Stimulated activated CD8-positive, alpha-beta memory T cell treated with anti-CD3 and anti-CD28 coated beads, Interleukin-7, amount 100 ng/mL, for 1 hour (primary cell): ENCODE results near the gene SLC7A6OS.

Experiments
- DNase-seq, 2 donors: peaks; one replicate each; pipeline ENCODE4 v3.0.0-alpha.2; 2020; ENCODE audit warnings: low read depth in 2 of 2

SLC7A6OS gene

DNA sequence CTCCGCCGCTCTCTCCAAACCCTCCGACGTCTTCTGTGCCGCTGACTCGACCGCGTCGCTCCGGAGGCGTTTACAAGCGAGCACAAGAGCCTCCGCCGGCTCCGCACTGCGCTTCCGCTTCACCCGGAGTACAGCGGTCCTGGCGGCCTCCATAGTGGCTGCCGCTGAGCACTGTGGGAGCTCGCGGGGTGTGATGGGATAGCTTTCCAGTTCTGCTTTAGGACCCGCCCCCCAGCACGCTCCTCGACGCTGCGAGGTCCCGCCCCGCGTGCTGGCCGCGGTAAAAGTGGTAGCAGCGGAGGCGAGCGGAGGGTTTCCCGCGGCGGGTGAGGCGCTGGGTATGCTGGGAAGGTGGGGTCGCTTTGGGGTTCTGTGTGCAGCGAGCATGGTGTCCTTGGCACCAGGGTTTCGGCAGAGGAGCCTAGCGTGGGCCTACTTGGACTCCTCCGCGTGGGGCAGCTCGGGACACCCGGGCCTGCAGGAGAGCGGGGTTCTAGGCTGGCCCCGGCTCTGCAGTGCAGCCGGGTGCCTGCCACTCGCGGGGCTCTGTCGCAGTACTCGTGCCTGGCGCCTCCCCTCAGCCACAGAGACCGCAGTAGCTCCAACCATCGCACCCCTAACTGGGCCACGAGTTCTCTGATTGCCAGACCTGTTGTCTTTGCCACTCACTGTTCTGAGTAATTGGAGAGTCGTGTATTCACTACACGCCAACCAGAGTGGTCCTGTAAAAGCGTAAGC lies at the start of gene SLC7A6OS, which contains the start of gene PRMT7:
TSS of gene SLC7A6OS (minus strand) at position 173 of the 738 bp plus-strand sequence. CDS start at position 153, 20 bp downstream.
TSS of gene PRMT7 (plus strand) at position 246 of the 738 bp plus-strand sequence. CDS start 4,961 bp downstream, outside the sequence.
- peak; percentile 75 to 78 for DNase-seq

GRCh38 chr16:68359398-68360191 lies 48.8 kb upstream of the SLC7A6OS start:
- DNase-seq = no peak

DNA sequence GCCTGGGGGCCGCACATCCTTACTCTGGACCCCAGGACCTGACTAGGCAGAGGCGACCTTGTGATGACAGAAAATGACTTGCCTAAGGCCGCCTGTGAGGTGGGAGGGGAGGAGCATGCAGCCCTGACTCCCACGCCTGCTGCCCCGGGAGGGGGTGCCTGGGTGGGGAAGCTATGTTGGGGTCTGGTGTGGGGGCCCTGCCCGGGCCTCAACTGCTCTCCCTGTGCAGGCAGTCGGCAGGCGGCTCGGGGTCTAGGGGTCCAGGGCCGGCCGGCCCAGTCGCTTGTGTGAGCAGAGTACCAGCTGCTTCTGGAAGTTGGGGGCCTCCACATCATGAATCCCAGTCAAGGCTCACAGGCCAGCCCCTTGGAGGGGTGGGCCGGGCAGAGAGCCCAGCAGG lies 48.2 kb upstream of the SLC7A6OS start:
- DNase-seq = no peak

DNA sequence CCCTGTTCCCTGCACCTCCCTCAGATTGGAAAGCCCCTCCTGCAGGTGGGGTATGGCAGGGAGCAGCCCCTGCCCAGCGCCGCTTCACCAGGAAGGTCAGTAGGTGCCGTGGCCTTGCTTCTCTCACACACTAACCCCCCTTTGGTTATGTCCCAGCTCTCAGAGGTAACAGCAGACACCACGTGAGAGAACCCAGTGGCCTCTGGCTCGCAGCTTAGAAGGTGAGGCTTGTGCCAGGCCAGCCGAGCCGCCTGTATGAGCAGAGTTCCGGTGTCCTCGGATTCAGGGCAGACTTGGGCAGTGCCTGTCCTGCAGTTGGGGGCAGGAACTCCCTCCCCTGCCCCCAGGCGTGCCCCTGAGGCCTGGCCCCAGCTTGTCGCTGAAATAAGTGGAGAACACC lies 47.2 kb upstream of the SLC7A6OS start:
- DNase-seq = no peak

DNA sequence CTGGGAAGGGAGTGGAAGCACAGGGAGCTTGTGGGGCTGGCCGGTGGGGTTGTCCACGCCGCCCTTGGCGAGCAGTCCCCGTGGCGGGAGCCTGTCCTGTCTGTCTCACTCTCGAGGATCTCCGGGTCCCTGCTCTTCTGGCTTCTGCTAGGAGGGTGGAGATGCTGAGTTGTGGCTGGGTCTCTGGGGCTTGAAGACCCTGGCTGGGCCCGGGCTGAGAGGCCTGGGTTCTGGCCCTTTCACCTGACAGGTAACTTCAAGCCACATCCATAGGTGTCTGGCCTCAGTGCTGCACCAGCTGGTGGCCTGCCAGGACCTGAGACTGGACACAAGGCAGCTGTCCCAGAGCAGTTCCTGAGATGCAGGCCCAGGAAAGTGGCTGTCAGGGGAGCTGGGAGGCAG lies 46.8 kb upstream of the SLC7A6OS start:
- DNase-seq = no peak

DNA sequence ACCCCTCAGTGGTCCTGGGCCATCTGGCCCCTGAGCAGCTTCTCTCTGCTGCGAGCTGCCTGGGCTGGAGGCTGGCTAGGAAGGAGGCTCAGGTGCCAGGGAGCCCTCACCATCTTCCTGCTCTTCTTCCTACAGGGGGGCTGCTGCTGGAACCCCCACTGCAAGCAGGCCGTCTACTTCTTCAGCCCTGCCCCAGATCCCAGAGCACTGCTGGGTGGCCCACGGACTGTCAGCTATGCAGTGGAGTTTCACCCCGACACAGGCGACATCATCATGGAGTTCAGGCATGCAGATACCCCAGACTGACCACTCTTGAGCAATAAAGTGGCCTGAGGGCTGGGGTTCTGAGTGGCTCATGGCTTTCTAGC lies 46.2 kb upstream of the SLC7A6OS start:
- DNase-seq = no peak

DNA sequence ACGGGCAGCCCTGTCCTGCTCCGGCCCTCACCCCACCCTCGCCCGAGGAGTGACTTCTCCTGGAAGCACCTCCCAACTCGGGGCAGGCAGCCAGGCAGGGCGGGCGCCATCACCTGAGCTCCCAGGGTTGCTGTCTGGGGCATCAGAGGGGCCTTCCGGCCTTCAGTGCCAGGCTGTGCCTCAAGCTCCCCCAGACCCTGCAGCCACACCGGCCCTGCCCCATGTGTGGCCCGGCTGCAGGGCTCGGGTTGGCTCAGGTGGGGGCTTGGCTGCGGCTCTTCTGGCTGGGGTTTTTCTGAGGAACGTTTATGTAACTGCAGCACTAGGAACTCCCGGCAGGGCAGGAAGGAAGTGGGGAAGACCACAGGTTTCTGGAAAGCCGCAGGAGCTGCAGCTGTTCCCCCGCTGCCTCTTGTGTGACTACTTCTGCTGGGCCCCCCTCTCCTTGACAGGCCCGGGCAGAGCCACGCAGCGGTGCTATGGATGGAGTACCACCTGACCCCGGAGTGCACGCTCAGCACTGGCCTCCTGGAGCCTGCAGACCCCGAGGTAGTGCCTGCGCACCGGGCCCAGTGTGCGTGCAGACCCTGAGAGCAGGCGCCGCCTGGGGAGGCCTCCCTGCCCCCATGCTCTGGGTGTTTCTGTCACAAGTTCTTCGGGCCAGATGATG lies 45.6 kb upstream of the SLC7A6OS start:
- peak; percentile 31 to 32 for DNase-seq

DNA sequence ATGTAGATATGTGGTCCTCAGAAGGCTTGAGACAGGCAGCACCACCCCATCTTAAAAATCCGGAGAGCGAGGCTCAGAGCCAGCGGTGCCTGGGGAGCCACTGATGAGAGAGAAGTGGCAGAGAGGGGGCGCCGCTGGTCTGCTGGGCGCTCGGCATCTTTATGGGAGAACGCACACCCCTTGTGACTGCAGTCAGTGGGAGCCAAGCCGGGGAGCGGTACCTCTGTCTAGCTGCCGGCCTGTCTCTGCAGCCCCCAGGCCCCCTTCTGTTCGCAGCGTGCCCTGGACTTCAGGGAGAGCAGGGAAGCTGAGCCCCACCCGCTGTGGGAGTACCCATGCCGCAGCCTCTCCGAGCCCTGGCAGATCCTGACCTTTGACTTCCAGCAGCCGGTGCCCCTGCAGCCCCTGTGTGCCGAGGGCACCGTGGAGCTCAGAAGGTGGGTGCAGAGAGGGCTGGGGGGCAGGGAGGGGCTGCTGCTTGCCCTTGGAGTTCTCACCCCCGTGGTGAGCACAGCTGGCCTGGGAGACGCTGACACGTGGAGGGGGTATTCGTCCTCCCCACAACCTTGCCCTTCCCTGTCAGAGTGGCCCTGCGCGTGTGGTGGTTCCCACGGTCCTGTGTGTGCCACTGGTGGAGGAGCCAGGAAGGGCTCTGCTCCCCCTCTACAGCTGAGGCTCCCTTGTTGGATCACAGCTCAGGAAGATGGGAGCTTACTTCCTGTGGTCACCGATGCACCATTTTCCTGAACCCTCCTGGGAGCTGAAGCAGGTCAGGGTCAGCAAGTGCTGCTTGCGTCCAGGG lies 44.9 kb upstream of the SLC7A6OS start:
- DNase-seq = no peak

- DNase-seq = no peak
These were observed 44.1 kb upstream of the SLC7A6OS start for GRCh38 chr16:68354816-68355215.

DNA sequence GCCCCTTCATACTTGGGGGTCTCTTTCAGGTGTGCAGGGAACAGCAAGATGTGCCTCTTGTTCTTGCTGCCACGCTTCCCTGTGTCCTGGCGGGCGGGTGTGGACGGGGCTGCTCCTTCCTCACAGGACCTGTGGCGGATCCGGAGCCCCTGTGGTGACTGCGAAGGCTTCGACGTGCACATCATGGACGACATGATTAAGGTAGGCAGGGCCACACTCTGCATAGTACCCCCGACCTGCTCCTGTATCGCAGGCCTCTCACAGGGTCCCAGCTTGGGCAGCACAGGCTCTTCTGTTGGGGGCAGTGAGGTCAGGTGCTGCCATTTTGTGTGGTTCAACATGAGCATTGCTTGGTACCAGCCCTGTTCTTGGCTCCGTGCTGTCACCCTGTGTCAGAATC lies 42.6 kb upstream of the SLC7A6OS start:
- DNase-seq = no peak

- no peak for DNase-seq
These were observed 41.3 kb upstream of the SLC7A6OS start for GRCh38 chr16:68351991-68352431.

DNA sequence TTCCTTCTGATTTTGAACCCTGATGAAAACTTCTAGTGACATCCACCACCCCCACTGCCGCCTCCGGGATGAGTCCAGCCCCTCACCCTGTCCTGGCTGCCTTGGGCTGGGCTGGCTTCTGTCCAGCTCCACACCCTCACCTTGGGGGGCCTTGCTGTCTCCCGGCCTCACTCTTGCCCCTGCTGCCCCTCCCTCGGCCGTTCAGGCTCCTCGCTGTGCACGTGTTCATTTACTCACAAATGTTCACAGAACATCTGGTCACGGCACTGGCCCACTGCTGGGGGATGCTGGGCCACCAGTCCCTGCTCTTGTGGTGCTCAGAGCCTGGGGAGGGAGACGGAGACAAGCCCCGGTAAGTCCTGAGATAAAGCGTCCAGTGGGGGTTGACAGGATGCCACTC lies 40.7 kb upstream of the SLC7A6OS start:
- DNase-seq = no peak

DNA sequence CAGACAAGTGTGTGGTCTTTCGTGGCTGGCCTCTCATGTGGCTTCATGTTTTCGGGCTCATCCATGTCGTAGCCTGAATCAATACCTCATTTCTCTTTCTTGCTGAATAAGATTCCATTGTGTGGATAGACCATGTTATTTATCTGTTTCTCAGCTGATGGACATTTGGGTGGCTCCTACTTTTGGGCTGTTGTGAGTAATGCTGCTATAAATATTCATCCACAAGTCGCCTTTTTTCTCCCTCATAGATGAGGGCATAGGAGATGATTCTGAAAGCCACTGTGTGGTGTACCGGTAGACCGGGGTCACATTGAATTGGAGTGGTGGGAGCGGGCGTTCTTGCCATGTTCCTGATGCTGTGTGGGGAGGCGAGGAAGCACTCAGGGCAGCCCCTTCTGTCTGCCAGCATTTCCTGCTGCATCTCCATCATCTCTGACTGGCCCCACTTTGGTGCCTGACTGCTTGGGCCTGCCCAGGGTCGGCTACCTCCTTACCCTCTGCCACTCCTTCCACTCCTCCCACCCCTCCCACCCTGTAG lies 40.1 kb upstream of the SLC7A6OS start:
- DNase-seq = no peak

DNA sequence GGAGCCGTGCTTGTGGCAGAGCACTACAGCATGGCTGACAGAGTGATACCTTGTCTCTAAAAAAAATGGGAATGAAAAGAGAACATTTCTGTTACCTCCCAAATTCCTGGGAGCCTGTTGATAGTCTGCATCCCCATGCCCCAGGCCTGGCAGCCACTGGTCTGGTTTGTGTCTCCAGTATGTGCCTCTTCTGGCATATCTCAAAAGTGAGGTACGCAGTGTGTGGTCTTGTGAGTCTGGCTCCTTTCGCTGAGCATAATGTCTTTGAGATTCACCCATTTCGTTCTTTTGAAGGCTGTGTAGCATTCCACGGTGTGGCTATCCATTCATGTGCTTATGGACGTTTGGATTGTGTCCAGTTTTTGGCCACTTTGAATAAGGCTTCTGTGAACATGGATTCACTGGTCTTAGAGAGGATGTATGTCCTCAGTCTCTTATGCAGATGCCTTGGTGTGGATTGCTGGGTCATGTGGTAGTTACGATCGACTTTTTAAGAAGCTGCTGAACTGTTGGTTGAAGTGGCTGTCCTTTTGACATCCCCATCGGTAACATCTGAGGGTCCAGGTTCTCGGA lies 39.2 kb upstream of the SLC7A6OS start:
- no peak for DNase-seq

GRCh38 chr16:68348639-68349445 lies 38.1 kb upstream of the SLC7A6OS start:
- DNase-seq = no peak

- no peak for DNase-seq
These were observed 36.9 kb upstream of the SLC7A6OS start for GRCh38 chr16:68347605-68348004.

GRCh38 chr16:68346892-68347480 lies 36.2 kb upstream of the SLC7A6OS start:
- no peak for DNase-seq

DNA sequence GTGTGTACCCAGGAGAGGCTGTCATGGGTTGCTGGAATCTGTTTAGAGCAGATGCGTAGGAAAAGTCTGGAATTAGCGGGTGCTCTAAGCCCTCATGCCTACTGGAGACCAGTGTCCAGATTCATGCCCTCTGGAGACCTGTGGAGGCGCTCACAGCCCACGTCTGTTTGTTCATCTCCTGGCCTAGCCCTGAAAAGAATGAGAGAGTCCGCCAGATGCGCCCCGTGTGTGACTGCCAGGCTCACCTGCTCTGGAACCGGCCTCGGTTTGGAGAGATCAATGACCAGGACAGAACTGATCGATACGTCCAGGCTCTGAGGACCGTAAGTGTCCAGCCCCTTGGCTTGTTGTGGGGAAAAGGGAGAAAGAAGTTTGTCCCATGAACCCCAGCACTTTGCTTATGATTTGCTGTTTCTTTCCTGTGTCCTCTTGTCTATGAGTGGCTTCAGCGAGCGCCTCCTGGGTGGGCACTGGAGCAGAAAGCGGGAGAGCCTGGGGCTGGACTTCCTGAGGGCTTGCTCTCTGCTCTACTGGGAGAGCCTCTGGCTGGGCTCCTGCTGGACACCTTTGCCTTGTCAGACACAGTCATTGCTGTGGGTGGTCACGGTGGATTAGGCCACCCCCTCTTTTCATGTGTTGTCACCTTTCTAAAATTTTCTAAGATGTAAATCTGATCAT lies 35.4 kb upstream of the SLC7A6OS start:
- no peak for DNase-seq

- no peak for DNase-seq
These were observed 34.6 kb upstream of the SLC7A6OS start for GRCh38 chr16:68345351-68345810.
